Neuronal stem cell (in vitro differentiated cells): Measurements from ENCODE around the gene PPP1CA.
"Not testable (repeated sequence)": the region's sequence is repeated elsewhere in the genome, so short reads cannot be mapped to it uniquely, and the experiment has no call there.

Experiments used
- DNase-seq: peaks from one replicate; pipeline ENCODE4 v3.0.0-alpha.2; 2013; ENCODE audit warnings: low spot score
- H2AFZ ChIP-seq: one replicate; pipeline ENCODE4 v1.6.1; 2013; ENCODE audit warnings: mild to moderate bottlenecking, low read length, inconsistent platforms
- H2AK5ac ChIP-seq: 2 replicates; pipeline ENCODE4 v1.6.1; 2013; ENCODE audit warnings: low read depth, mild to moderate bottlenecking, inconsistent platforms, low read length, moderate library complexity, mixed read lengths
- H2BK120ac ChIP-seq: 2 replicates; pipeline ENCODE4 v1.6.1; 2013; ENCODE audit warnings: low read depth, mild to moderate bottlenecking, inconsistent platforms, low read length, moderate library complexity, mixed read lengths
- H2BK12ac ChIP-seq: one replicate; pipeline ENCODE4 v1.6.1; 2013; ENCODE audit warnings: low read length, inconsistent platforms
- H2BK15ac ChIP-seq: 2 replicates; pipeline ENCODE4 v1.6.1; 2013; ENCODE audit warnings: mild to moderate bottlenecking, low read length, inconsistent platforms, mixed read lengths
- H2BK5ac ChIP-seq: one replicate; pipeline ENCODE4 v1.6.1; 2013; ENCODE audit warnings: inconsistent platforms, mild to moderate bottlenecking, low read length, moderate library complexity
- H3K14ac ChIP-seq: one replicate; pipeline ENCODE4 v1.6.1; 2013; ENCODE audit warnings: low read length, inconsistent platforms
- H3K18ac ChIP-seq: 2 replicates; pipeline ENCODE4 v1.6.1; 2013; ENCODE audit warnings: low read length, inconsistent platforms
- H3K23ac ChIP-seq: 2 replicates; pipeline ENCODE4 v1.6.1; 2013; ENCODE audit warnings: low read depth, mild to moderate bottlenecking, mixed read lengths, low read length, inconsistent platforms; ENCODE audit not compliant: poor library complexity
- H3K27ac ChIP-seq: replicated peaks from 3 replicates; pipeline ENCODE4 v1.5.1; 2013; ENCODE audit warnings: low read length, inconsistent platforms
- H3K27me3 ChIP-seq, 3 experiments: 2 replicates each; pipeline ENCODE4 v1.6.1; 2013; ENCODE audit warnings: low read length in 3 of 3, mild to moderate bottlenecking in 2 of 3, inconsistent platforms in 1 of 3, low read depth in 1 of 3, mixed read lengths in 1 of 3, moderate library complexity in 1 of 3; ENCODE audit not compliant: control insufficient read depth in 3 of 3, insufficient read depth in 3 of 3
- H3K36me3 ChIP-seq, 2 donors: replicated peaks in 1 of 2; 2 replicates each; pipeline ENCODE4 v1.6.1; 2013; ENCODE audit warnings: low read length in 2 of 2; ENCODE audit not compliant: control insufficient read depth in 2 of 2, insufficient read depth in 2 of 2
- H3K4ac ChIP-seq: 2 replicates; pipeline ENCODE4 v1.6.1; 2013; ENCODE audit warnings: inconsistent platforms, mild to moderate bottlenecking, low read length, moderate library complexity
- H3K4me1 ChIP-seq, 2 donors: 1 replicate in 1 of 2; 2 replicates in 1 of 2; pipeline ENCODE4 v1.6.1; 2013; ENCODE audit warnings: low read length in 2 of 2, low read depth in 1 of 2; ENCODE audit not compliant: control insufficient read depth in 2 of 2, insufficient read depth in 1 of 2
- H3K4me2 ChIP-seq: one replicate; pipeline ENCODE4 v1.6.1; 2013; ENCODE audit warnings: mild to moderate bottlenecking, low read length, inconsistent platforms; ENCODE audit not compliant: insufficient read depth, poor library complexity, severe bottlenecking
- H3K4me3 ChIP-seq, 2 donors: 2 replicates each; pipeline ENCODE4 v1.5.1; 2013; ENCODE audit warnings: low read length in 2 of 2, mild to moderate bottlenecking in 2 of 2, inconsistent platforms in 1 of 2, moderate library complexity in 1 of 2
- H3K79me1 ChIP-seq: one replicate; pipeline ENCODE4 v1.6.1; 2013; ENCODE audit warnings: low read depth, mild to moderate bottlenecking, inconsistent platforms, low read length, moderate library complexity
- H3K9ac ChIP-seq: one replicate; pipeline ENCODE4 v1.6.1; 2013; ENCODE audit warnings: mild to moderate bottlenecking, low read depth, low read length, inconsistent platforms; ENCODE audit not compliant: poor library complexity
- H3K9me3 ChIP-seq, 2 donors: replicated peaks in 1 of 2; 2 replicates each; pipeline versions ENCODE3 to v1.6.1; 2013; ENCODE audit warnings: low read length in 2 of 2, mild to moderate bottlenecking in 2 of 2, inconsistent platforms in 1 of 2, low read depth in 1 of 2, mixed read lengths in 1 of 2, moderate library complexity in 1 of 2; ENCODE audit not compliant: control insufficient read depth in 2 of 2, insufficient read depth in 1 of 2
- H4K8ac ChIP-seq: one replicate; pipeline ENCODE4 v1.6.1; 2013; ENCODE audit warnings: low read depth, mild to moderate bottlenecking, inconsistent platforms, low read length, moderate library complexity
- H4K91ac ChIP-seq: one replicate; pipeline ENCODE4 v1.6.1; 2013; ENCODE audit warnings: low read length, low read depth, mild to moderate bottlenecking, inconsistent platforms; ENCODE audit not compliant: poor library complexity
- WGBS, 2 donors: extraction: QIAGEN DNeasy Blood & Tissue Kit; methylation state at CpG; one replicate each; pipeline ENCODE4 v1.1.7; 2013; ENCODE audit warnings: missing lambda C conversion rate in 2 of 2, mixed read lengths in 1 of 2; ENCODE audit not compliant: insufficient read length in 2 of 2, insufficient replicate concordance in 1 of 2; ENCODE audit errors: extremely low coverage in 2 of 2; 5-methylcytosine and 5-hydroxymethylcytosine counted together

Gene PPP1CA

GRCh38 chr11:67405688-67406339 is 4.2 kb upstream of the PPP1CA start:
- no peak for DNase-seq

GRCh38 chr11:67405196-67405567 is 3.5 kb upstream of the PPP1CA start:
- H3K4me1 ChIP-seq, result peaks cover 10 to 30% of the 10 kb centered on the region in 2 donors
- no peak overlapping the region for H2AFZ ChIP-seq
- H3K23ac ChIP-seq, result no peak overlapping the region
- peak overlapping the region; percentile 30 for H2AK5ac ChIP-seq
- no peak overlapping the region for H4K91ac ChIP-seq
- peaks cover 6 to 7% of the 10 kb centered on the region in 2 donors for H3K36me3 ChIP-seq
- H2BK5ac ChIP-seq, result no peak overlapping the region
- no peak overlapping the region for H3K14ac ChIP-seq
- peak overlapping the region; percentile 28 for H2BK15ac ChIP-seq
- no peaks in the 10 kb centered on the region for H3K27me3 ChIP-seq
- no peak overlapping the region for H4K8ac ChIP-seq
- no peak overlapping the region for H2BK12ac ChIP-seq
- no peak for DNase-seq
- H2BK120ac ChIP-seq, result no peak overlapping the region
- WGBS, 2 donors, result no CpG with 5 or more reads among the region's 6 CpGs
- H3K9ac ChIP-seq, result no peak overlapping the region
- H3K79me1 ChIP-seq, result peaks cover 10% of the 10 kb centered on the region
- H3K27ac ChIP-seq, result no peak overlapping the region
- no peak overlapping the region for H3K4me3 ChIP-seq
- H3K9me3 ChIP-seq, result no peaks in the 10 kb centered on the region
- H3K4me2 ChIP-seq, result no peak overlapping the region
- no peak overlapping the region for H3K18ac ChIP-seq
- H3K4ac ChIP-seq, result no peak overlapping the region

More at GRCh38 chr11:67405688-67406339, 4.2 kb upstream of the PPP1CA start:
- Histone ChIP-seq H3K9ac (no peak overlapping the region), H3K18ac (no peak overlapping the region), H3K27me3 (no peaks in the 10 kb centered on the region), H3K9me3 (no peaks in the 10 kb centered on the region), H4K91ac (no peak overlapping the region), H3K4me3 (no peak overlapping the region), H2AK5ac (peak overlapping the region; percentile 30), H3K79me1 (peaks cover 7% of the 10 kb centered on the region), H2AFZ (no peak overlapping the region), H3K23ac (no peak overlapping the region), H2BK120ac (no peak overlapping the region), H4K8ac (no peak overlapping the region), H2BK5ac (no peak overlapping the region), H3K4ac (no peak overlapping the region), H3K4me1 (peaks cover 9 to 28% of the 10 kb centered on the region in 2 donors), H3K14ac (no peak overlapping the region), H2BK15ac (peak overlapping the region; percentile 28), H3K4me2 (no peak overlapping the region), H3K36me3 (peaks cover 0 to 1% of the 10 kb centered on the region in 2 donors), H2BK12ac (no peak overlapping the region), H3K27ac (no peak overlapping the region)
- WGBS, 2 donors, result no CpG with 5 or more reads among the region's 9 CpGs

GRCh38 chr11:67404515-67405195 is 3.0 kb upstream of the PPP1CA start:
- Histone ChIP-seq H2BK5ac (peak overlapping the region; percentile 53), H4K91ac (no peak overlapping the region), H3K36me3 (peaks cover 6 to 11% of the 10 kb centered on the region in 2 donors), H3K27ac (no peak overlapping the region), H2BK15ac (no peak overlapping the region), H3K4me2 (no peak overlapping the region), H2BK120ac (no peak overlapping the region), H3K23ac (no peak overlapping the region), H3K18ac (peak overlapping the region; percentile 76), H3K9ac (no peak overlapping the region), H3K27me3 (no peaks in the 10 kb centered on the region), H3K79me1 (peaks cover 11% of the 10 kb centered on the region), H2AK5ac (peak overlapping the region; percentile 95), H3K4ac (no peak overlapping the region), H3K14ac (peak overlapping the region; percentile 82), H2BK12ac (peak overlapping the region; percentile 14), H3K9me3 (no peaks in the 10 kb centered on the region), H2AFZ (peak overlapping the region; percentile 77), H3K4me1 (peaks cover 10 to 31% of the 10 kb centered on the region in 2 donors), H4K8ac (no peak overlapping the region), H3K4me3 (no peak overlapping the region)
- no peak for DNase-seq
- no CpG with 5 or more reads among the region's 13 CpGs for WGBS, 2 donors

- not testable (repeated sequence) for H3K4me3 ChIP-seq, H3K4ac ChIP-seq, H3K18ac ChIP-seq, H3K27ac ChIP-seq, H3K14ac ChIP-seq, H2BK15ac ChIP-seq, H2BK12ac ChIP-seq, H3K9me3 ChIP-seq, H2BK5ac ChIP-seq, H4K8ac ChIP-seq, H3K23ac ChIP-seq, H2BK120ac ChIP-seq, H4K91ac ChIP-seq, DNase-seq, H3K4me2 ChIP-seq, H3K27me3 ChIP-seq, H3K9ac ChIP-seq
- Histone ChIP-seq H2AK5ac (peak overlapping the region; percentile 40), H3K36me3 (peaks cover 21 to 27% of the 10 kb centered on the region in 2 donors), H2AFZ (peak overlapping the region; percentile 77), H3K79me1 (peaks cover 14% of the 10 kb centered on the region), H3K4me1 (peaks cover 10 to 31% of the 10 kb centered on the region in 2 donors)
- WGBS, 2 donors, result no CpG with 5 or more reads among the region's 9 CpGs
These were observed 1.4 kb upstream of the PPP1CA start for GRCh38 chr11:67403085-67403484.
